Loucy (cell line): ENCODE measurements around the gene ZBTB8OS.
"Not testable (repeated sequence)": the region's sequence is repeated elsewhere in the genome, so short reads cannot be mapped to it uniquely, and the experiment has no call there.

Experiments used
- H2AFZ ChIP-seq: fragments of 200-600 bp; sonication (generic); 2 replicates; pipeline ENCODE4 v1.6.0; 2016; ENCODE audit warnings: antibody characterized with exemption, mild to moderate bottlenecking, low read length, moderate library complexity
- H3F3A ChIP-seq: fragments of 200-600 bp; 2 replicates; pipeline ENCODE4 v1.6.0; 2016; ENCODE audit warnings: antibody characterized with exemption, low read depth, mild to moderate bottlenecking
- H3K27me3 ChIP-seq: fragments of 200-600 bp; sonication (generic); 2 replicates; pipeline ENCODE4 v1.6.1; 2014; ENCODE audit warnings: low read length, mild to moderate bottlenecking; ENCODE audit not compliant: insufficient read depth, poor library complexity, severe bottlenecking
- H3K36me3 ChIP-seq: fragments of 200-600 bp; sonication (generic); 2 replicates; pipeline ENCODE4 v1.6.1; 2016; ENCODE audit warnings: low read length; ENCODE audit not compliant: insufficient read depth
- H3K4me1 ChIP-seq: fragments of 200-600 bp; sonication (generic); 2 replicates; pipeline ENCODE4 v1.5.1; 2014; ENCODE audit warnings: low read length, mild to moderate bottlenecking; ENCODE audit not compliant: insufficient read depth, poor library complexity, severe bottlenecking
- H3K4me2 ChIP-seq: fragments of 200-600 bp; sonication (generic); 2 replicates; pipeline ENCODE4 v1.6.0; 2014; ENCODE audit warnings: antibody characterized with exemption, low read length, low read depth, mild to moderate bottlenecking; ENCODE audit not compliant: poor library complexity, severe bottlenecking
- H3K4me3 ChIP-seq: fragments of 200-600 bp; sonication (generic); 2 replicates; pipeline ENCODE4 v1.5.1; 2014; ENCODE audit warnings: low read length, mild to moderate bottlenecking, mixed read lengths; ENCODE audit not compliant: poor library complexity, severe bottlenecking
- H3K79me2 ChIP-seq: fragments of 200-600 bp; sonication (generic); 2 replicates; pipeline ENCODE4 v1.6.1; 2014; ENCODE audit warnings: low read length; ENCODE audit not compliant: insufficient read depth
- H3K9ac ChIP-seq: fragments of 200-600 bp; sonication (generic); 2 replicates; pipeline ENCODE4 v1.6.0; 2014; ENCODE audit warnings: mild to moderate bottlenecking, low read depth, low read length, moderate library complexity; ENCODE audit not compliant: poor library complexity, severe bottlenecking
- H3K9me2 ChIP-seq: fragments of 200-600 bp; sonication (generic); replicated peaks from 2 replicates; pipeline ENCODE4 v1.6.1; 2016; ENCODE audit warnings: low read depth, low read length, mixed read lengths
- H3K9me3 ChIP-seq: fragments of 200-600 bp; sonication (generic); 2 replicates; pipeline ENCODE4 v1.6.1; 2014; ENCODE audit warnings: mild to moderate bottlenecking, antibody characterized with exemption, low read length, low read depth; ENCODE audit not compliant: insufficient read depth
- H4K20me1 ChIP-seq: fragments of 200-600 bp; sonication (generic); 2 replicates; pipeline ENCODE4 v1.6.0; 2014; ENCODE audit warnings: antibody characterized with exemption, low read length, mild to moderate bottlenecking; ENCODE audit not compliant: insufficient read depth, poor library complexity, severe bottlenecking
- EZH2phosphoT487 ChIP-seq: fragments of 200-600 bp; IDR thresholded peaks from 2 replicates; pipeline ENCODE4 v1.6.1; 2018; ENCODE audit warnings: antibody characterized with exemption, mild to moderate bottlenecking, moderate library complexity, borderline replicate concordance
- TF ChIP-seq, protein P1 (sequence below): fragments of 200-600 bp; sonication (generic); conservative IDR thresholded peaks from 2 replicates; pipeline ENCODE4 v1.5.1; 2014; ENCODE audit warnings: mild to moderate bottlenecking, antibody characterized with exemption, low read length

Gene ZBTB8OS

DNA sequence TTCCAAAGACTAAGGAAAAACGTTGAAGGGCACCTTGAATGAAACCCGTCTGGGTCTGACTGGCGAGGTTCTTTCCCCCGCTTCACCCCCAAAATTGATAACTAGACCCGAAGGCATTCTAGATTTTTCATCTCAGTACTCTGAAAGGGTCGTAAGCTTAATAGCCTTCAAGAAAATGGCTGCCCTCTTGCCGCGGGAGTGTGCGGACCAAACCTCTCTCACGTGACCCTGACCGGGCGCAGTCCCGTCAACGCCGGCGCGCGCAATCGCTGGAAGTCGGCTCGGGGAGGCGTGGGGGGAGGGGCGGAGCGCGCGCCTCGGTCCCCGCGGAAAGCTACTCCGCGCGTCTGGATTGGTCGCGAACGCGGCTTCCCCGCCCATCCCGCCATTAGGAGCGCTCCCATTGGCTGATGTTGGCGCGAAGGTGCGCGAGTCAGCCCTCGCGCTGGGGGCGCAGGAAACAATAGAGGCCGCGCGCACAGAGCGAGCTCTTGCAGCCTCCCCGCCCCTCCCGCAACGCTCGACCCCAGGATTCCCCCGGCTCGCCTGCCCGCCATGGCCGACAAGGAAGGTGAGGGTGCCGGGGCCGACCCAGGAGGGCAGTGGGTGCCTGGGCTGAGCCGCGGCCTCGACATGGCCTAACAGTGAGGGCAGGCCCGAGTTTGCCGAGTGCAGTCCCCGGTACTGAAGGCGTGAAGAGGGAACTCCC is 556 bp upstream of the ZBTB8OS start, which contains the start of gene RBBP4:
Gene RBBP4 (plus strand): TSS at position 457 of the 709 bp plus-strand sequence. CDS start 99 bp downstream, at position 556.
- H3K79me2 ChIP-seq: peaks cover 79% of the 10 kb centered on the region
- H3K36me3 ChIP-seq: peaks cover 9% of the 10 kb centered on the region; the same call in 1 of the 2 replicates
- H4K20me1 ChIP-seq: peaks cover 49% of the 10 kb centered on the region
- TF ChIP-seq, protein P1, sequence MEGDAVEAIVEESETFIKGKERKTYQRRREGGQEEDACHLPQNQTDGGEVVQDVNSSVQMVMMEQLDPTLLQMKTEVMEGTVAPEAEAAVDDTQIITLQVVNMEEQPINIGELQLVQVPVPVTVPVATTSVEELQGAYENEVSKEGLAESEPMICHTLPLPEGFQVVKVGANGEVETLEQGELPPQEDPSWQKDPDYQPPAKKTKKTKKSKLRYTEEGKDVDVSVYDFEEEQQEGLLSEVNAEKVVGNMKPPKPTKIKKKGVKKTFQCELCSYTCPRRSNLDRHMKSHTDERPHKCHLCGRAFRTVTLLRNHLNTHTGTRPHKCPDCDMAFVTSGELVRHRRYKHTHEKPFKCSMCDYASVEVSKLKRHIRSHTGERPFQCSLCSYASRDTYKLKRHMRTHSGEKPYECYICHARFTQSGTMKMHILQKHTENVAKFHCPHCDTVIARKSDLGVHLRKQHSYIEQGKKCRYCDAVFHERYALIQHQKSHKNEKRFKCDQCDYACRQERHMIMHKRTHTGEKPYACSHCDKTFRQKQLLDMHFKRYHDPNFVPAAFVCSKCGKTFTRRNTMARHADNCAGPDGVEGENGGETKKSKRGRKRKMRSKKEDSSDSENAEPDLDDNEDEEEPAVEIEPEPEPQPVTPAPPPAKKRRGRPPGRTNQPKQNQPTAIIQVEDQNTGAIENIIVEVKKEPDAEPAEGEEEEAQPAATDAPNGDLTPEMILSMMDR: no peak
- no peak for TF ChIP-seq EZH2phosphoT487
- peak within 1 kb of the TSS; percentile 92 for H3K4me2 ChIP-seq
- no peaks in the 10 kb centered on the region for H3K9me3 ChIP-seq
- H3K4me1 ChIP-seq: peaks cover 41% of the 10 kb centered on the region
- H2AFZ ChIP-seq: peak within 1 kb of the TSS; percentile 90
- H3F3A ChIP-seq: no peaks in the 10 kb centered on the region; the same call in 1 of the 2 replicates
- no peaks in the 10 kb centered on the region for H3K27me3 ChIP-seq
- peak within 1 kb of the TSS; percentile 98 for H3K4me3 ChIP-seq
- H3K9me2 ChIP-seq: no peaks in the 10 kb centered on the region
- peak within 1 kb of the TSS; percentile 99 for H3K9ac ChIP-seq

DNA sequence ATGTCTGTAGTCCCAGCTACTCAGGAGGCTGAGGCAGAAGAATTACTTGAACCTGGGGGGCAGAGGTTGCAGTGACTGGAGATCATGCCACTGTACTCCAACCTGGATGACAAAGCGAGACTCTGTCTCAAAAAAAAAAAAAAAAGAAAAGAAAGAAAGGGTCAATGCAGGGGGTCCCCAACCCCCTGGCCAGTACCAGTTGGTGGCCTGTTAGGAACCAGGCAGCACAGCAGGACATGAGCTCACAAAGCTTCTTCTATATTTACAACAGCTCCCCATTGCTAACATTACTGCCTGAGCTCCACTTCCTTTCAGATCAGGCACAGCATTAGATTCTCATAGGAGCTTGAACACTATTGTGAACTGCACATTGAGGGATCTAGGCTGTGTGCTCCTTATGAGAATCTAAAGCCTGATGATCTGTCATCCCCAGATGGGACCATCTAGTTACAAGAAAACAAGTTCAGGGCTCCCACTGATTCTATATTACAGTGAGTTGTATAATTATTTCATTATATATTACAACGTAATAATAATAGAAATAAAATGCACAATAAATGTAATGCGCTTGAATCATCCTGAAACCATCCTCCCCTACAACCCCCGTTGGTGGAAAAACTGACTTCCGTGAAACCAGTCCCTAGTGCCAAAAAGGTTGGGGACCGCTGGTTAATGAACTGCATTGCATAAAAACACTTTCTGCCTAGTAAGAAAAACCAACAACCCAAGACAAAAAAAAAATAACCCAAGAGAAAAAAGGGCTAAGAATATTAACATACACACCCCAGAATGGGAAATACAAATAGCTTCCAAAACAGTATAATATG is 2.8 kb downstream of the ZBTB8OS start:
- Histone ChIP-seq H3K9ac (no peak overlapping the region), H3K4me3 (peak overlapping the region; percentile 53), H4K20me1 (peaks cover 24% of the 10 kb centered on the region), H3K36me3 (no peaks in the 10 kb centered on the region), H3K4me2 (peak overlapping the region; percentile 58), H3K9me2 (no peaks in the 10 kb centered on the region), H3K79me2 (peaks cover 61% of the 10 kb centered on the region), H3K9me3 (no peaks in the 10 kb centered on the region), H3K27me3 (no peaks in the 10 kb centered on the region), H3K4me1 (peaks cover 23% of the 10 kb centered on the region), H2AFZ (no peak overlapping the region), H3F3A (no peaks in the 10 kb centered on the region)
- no peak for TF ChIP-seq EZH2phosphoT487
- TF ChIP-seq, protein P1: no peak

DNA sequence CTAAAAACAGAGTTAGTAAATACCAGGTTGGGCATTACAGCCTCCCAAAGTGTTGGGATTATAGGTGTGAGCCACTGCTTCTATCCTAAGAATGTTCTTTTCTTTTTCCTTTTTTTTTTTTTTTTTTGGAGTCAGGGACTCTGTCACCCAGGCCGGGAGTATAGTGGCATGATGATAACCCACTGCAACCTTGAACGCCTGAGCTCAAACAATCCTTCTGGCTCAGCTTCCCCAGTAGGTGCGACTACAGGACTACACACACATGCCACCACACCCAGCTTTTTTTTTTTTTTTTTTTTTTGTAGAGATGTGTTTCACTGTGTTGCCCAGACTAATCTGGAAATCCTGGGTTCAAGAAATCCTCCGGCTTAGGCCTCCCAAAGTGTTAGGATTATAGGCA is 5.9 kb downstream of the ZBTB8OS start:
- H4K20me1 ChIP-seq: peaks cover 16% of the 10 kb centered on the region
- H3K36me3 ChIP-seq: no peaks in the 10 kb centered on the region
- no peak overlapping the region for H3K4me2 ChIP-seq
- H3K79me2 ChIP-seq: peaks cover 39% of the 10 kb centered on the region
- H3K4me3 ChIP-seq: no peak overlapping the region
- no peaks in the 10 kb centered on the region for H3K9me3 ChIP-seq
- no peak overlapping the region for H3K9ac ChIP-seq
- H3K27me3 ChIP-seq: no peaks in the 10 kb centered on the region
- no peaks in the 10 kb centered on the region for H3K9me2 ChIP-seq
- no peak overlapping the region for H2AFZ ChIP-seq
- no peaks in the 10 kb centered on the region for H3F3A ChIP-seq
- H3K4me1 ChIP-seq: peaks cover 15% of the 10 kb centered on the region
- TF ChIP-seq EZH2phosphoT487: no peak
- TF ChIP-seq, protein P1: no peak

DNA sequence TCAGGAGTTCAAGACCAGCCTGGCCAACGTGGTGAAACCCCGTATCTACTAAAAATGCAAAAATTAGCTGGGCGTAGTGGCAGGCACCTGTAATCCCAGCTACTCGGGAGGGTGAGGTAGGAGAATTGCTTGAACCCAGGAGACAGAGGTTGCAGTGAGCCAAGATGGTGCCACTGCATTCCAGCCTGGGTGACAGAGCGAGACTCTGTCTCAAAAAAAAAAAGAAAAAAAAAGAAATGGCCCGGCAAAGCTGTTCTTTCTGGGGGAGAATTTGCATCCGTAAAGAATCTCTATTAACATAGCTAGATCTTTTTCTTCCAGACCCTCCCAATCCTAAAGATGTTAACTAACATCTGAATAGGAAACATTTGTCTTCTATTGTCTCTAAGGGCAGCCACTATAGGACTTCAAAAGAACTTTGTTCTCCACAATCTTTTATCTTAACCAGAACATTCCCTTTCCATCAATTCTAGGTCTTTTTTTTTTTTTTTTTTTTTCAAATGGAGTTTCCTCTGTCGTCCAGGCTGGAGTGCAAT is 8.0 kb downstream of the ZBTB8OS start:
- not testable (repeated sequence) for H3K36me3 ChIP-seq, H3K9ac ChIP-seq, H3K4me3 ChIP-seq, H3K4me1 ChIP-seq, H3K4me2 ChIP-seq, H4K20me1 ChIP-seq, H2AFZ ChIP-seq, H3K9me3 ChIP-seq, H3F3A ChIP-seq, H3K9me2 ChIP-seq, H3K27me3 ChIP-seq
- peaks cover 24% of the 10 kb centered on the region for H3K79me2 ChIP-seq
